ENCODE measurements around the gene UXS1.

GRCh38 chr2:106184394-106184793 lies 9.7 kb downstream of the UXS1 start:
- TF ChIP-seq CTCF (conservative IDR thresholded peaks at IDR 0.05; ENCODE audit: low read length) (no peak), EZH2phosphoT487 (IDR thresholded peaks at IDR 0.05; ENCODE audit: borderline replicate concordance) (no peak)

All from Loucy (cell line).